ENCODE measurements around the gene LIFR.

The LIFR gene

DNA sequence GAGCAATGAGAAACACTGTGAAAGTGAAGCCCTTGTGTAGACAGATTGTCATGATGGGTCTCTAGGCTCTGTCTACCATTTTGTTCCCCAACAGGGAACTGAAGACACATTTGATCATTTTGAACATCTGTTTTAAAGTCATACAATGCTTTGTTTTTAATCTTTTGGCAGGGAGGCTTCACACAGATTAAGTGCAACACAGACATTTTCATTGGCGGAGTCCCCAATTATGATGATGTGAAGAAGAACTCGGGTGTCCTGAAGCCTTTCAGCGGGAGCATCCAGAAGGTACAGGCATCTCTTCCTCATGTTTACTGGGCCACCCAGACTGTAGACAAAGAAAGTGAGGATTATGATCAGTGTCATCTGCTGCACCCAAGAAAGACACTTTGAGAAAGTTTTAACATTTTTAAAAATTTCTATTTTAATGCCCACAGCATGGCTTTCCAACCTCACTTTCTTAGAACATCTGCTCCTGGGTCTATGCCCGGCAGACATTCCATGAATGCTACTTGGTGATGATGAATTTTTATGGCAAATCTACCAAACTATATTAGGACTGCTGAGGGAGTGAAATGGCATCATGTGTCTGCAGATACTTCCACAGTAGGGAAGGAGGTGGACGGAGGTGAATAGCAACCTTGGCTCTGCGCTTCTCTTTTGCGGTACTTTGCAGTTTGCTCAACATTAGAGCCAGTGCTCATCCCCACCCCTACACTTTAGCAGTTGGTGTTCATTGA, 121.3 kb downstream of the LIFR start:
- Histone ChIP-seq H3K27ac (ENCODE audit: low read depth, low read length) (no peak overlapping the region), H3K4ac (ENCODE audit: low read depth, low read length) (no peak overlapping the region), H4K8ac (ENCODE audit: low read depth, low read length) (no peak overlapping the region), H2AK5ac (ENCODE audit: low read length) (no peak overlapping the region), H3K4me3 (ENCODE audit: low read depth, low read length) (no peak overlapping the region), H3K4me1 (ENCODE audit: control insufficient read depth in 1 of 2, insufficient read depth in 2 of 2, low read length in 2 of 2) (peaks cover 0 to 2% of the 10 kb centered on the region in 2 experiments), H3K79me2 (ENCODE audit: control insufficient read depth, insufficient read depth, low read length, poor library complexity) (no peaks in the 10 kb centered on the region), H4K91ac (ENCODE audit: low read depth, low read length) (no peak overlapping the region), H2BK5ac (ENCODE audit: low read depth, low read length, poor library complexity) (no peak overlapping the region), H2BK120ac (ENCODE audit: insufficient read depth, low read length, poor library complexity) (no peak overlapping the region), H3K36me3 (ENCODE audit: control insufficient read depth in 1 of 2, insufficient read depth in 2 of 2, low read length in 2 of 2) (no peaks in the 10 kb centered on the region), H3K9ac (ENCODE audit: low read length) (no peak overlapping the region), H3K14ac (ENCODE audit: low read length) (no peak overlapping the region), H3K18ac (ENCODE audit: low read length) (no peak overlapping the region), H3K79me1 (ENCODE audit: low read length) (no peaks in the 10 kb centered on the region), H3K9me3 (ENCODE audit: insufficient read depth, low read depth, low read length) (no peaks in the 10 kb centered on the region), H2BK12ac (ENCODE audit: low read length) (no peak overlapping the region), H2AFZ (ENCODE audit: insufficient read depth, low read length, poor library complexity) (no peak overlapping the region), H3K4me2 (ENCODE audit: low read length) (no peak overlapping the region), H3K23ac (ENCODE audit: low read length) (no peak overlapping the region), H3K27me3 (ENCODE audit: insufficient read depth, low read length) (no peaks in the 10 kb centered on the region), H4K12ac (ENCODE audit: low read depth, low read length) (no peak overlapping the region)
- no peak for DNase-seq
- no CpG with 5 or more reads among the region's 7 CpGs for WGBS (ENCODE audit: extremely low coverage, insufficient coverage, insufficient read length)

DNA sequence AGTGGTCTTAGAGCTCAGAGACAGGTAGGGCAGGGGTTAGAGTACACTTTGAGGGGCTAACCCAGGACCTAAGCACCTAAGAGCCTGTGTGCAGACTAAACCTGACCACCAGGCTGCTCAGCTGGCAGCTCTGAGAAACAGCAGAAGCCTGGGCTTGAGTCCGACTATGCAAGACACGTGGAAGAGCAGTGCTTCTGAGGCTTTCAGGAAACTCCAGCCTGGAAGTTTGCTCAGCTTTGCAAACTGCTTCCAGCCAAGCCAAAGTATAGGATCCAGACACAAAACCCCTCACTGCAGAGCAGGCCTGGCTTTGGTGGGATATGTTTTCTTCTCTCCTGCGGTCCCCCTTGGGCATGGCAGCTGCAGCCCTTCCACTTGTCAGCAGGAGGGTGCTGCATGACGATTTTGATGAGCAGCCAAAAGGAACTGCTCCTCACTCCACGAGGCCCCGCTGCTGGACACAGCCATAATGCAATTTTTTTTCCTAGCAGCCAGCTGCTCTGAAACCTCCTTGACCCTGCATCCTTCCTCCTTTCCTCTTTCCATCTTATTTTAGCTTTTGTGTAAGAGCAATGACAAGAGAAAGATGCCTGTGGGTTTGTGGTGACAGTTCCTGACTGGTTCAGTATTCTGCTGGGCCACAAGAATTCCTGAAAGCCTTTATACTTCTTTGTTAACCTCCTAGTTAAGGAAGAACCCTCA, 123.1 kb downstream of the LIFR start:
- Histone ChIP-seq H3K36me3 (ENCODE audit: control insufficient read depth in 1 of 2, insufficient read depth in 2 of 2, low read length in 2 of 2) (no peaks in the 10 kb centered on the region), H2BK120ac (ENCODE audit: insufficient read depth, low read length, poor library complexity) (no peak overlapping the region)

DNA sequence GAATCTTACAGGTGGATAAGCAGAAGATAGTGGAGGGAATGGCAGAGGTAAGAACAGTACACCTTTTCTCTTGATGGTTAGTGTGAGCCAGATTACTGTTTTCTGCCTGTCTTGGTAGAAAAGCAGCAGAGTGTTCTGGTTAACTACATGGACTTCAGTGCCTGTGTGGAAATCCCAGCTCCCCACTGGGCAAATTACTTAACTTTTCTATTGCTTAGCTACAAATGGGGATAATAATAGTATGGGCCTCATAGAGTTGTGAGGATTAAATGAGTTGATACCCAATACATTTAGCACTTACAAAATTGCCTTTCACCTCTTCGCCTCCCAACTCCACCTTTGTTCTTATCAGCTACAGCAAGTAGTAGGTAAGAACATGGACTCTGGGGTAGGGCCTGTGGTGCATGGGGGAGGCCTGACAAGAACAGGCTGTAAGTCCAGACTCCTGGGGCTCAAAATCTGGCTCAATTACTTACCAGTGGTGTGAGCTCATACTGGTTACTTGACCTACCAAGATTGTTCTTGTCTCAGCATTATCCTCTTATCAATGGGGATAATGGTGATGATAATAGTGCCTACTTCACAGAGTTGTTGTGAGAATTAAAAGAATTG, 125.1 kb downstream of the LIFR start:
- no peaks in the 10 kb centered on the region for H3K36me3 ChIP-seq (ENCODE audit: control insufficient read depth in 1 of 2, insufficient read depth in 2 of 2, low read length in 2 of 2)
- no peak for DNase-seq
- no peaks in the 10 kb centered on the region for H3K9me3 ChIP-seq (ENCODE audit: insufficient read depth, low read depth, low read length)
- WGBS (ENCODE audit: extremely low coverage, insufficient coverage, insufficient read length) = no CpG with 5 or more reads among the region's 1 CpG
- no peak overlapping the region for H2BK12ac ChIP-seq (ENCODE audit: low read length)
- H3K79me2 ChIP-seq (ENCODE audit: control insufficient read depth, insufficient read depth, low read length, poor library complexity) = no peaks in the 10 kb centered on the region
- no peaks in the 10 kb centered on the region for H3K27me3 ChIP-seq (ENCODE audit: insufficient read depth, low read length)
- no peak overlapping the region for H4K8ac ChIP-seq (ENCODE audit: low read depth, low read length)
- no peak overlapping the region for H3K27ac ChIP-seq (ENCODE audit: low read depth, low read length)
- no peak overlapping the region for H2AK5ac ChIP-seq (ENCODE audit: low read length)
- H3K4ac ChIP-seq (ENCODE audit: low read depth, low read length) = no peak overlapping the region
- peaks cover 6% of the 10 kb centered on the region for H3K79me1 ChIP-seq (ENCODE audit: low read length)
- H2BK120ac ChIP-seq (ENCODE audit: insufficient read depth, low read length, poor library complexity) = no peak overlapping the region
- no peak overlapping the region for H4K91ac ChIP-seq (ENCODE audit: low read depth, low read length)
- no peak overlapping the region for H3K23ac ChIP-seq (ENCODE audit: low read length)
- H3K14ac ChIP-seq (ENCODE audit: low read length) = no peak overlapping the region
- H4K12ac ChIP-seq (ENCODE audit: low read depth, low read length) = no peak overlapping the region
- H3K18ac ChIP-seq (ENCODE audit: low read length) = no peak overlapping the region
- peaks cover 2 to 6% of the 10 kb centered on the region in 2 experiments for H3K4me1 ChIP-seq (ENCODE audit: control insufficient read depth in 1 of 2, insufficient read depth in 2 of 2, low read length in 2 of 2)
- no peak overlapping the region for H3K4me2 ChIP-seq (ENCODE audit: low read length)
- H3K9ac ChIP-seq (ENCODE audit: low read length) = no peak overlapping the region
- H2BK5ac ChIP-seq (ENCODE audit: low read depth, low read length, poor library complexity) = no peak overlapping the region
- no peak overlapping the region for H3K4me3 ChIP-seq (ENCODE audit: low read depth, low read length)
- no peak overlapping the region for H2AFZ ChIP-seq (ENCODE audit: insufficient read depth, low read length, poor library complexity)

More for the DNA sequence above, 123.1 kb downstream of the LIFR start:
- H4K91ac ChIP-seq (ENCODE audit: low read depth, low read length) = no peak overlapping the region
- H2AFZ ChIP-seq (ENCODE audit: insufficient read depth, low read length, poor library complexity) = no peak overlapping the region
- H3K79me1 ChIP-seq (ENCODE audit: low read length) = no peaks in the 10 kb centered on the region
- H3K18ac ChIP-seq (ENCODE audit: low read length) = no peak overlapping the region
- DNase-seq = no peak
- H3K79me2 ChIP-seq (ENCODE audit: control insufficient read depth, insufficient read depth, low read length, poor library complexity) = no peaks in the 10 kb centered on the region
- H3K4me1 ChIP-seq (ENCODE audit: control insufficient read depth in 1 of 2, insufficient read depth in 2 of 2, low read length in 2 of 2) = peaks cover 0 to 2% of the 10 kb centered on the region in 2 experiments
- no peak overlapping the region for H3K4ac ChIP-seq (ENCODE audit: low read depth, low read length)
- H3K9ac ChIP-seq (ENCODE audit: low read length) = no peak overlapping the region
- H4K8ac ChIP-seq (ENCODE audit: low read depth, low read length) = no peak overlapping the region
- no peak overlapping the region for H2BK12ac ChIP-seq (ENCODE audit: low read length)
- H2AK5ac ChIP-seq (ENCODE audit: low read length) = no peak overlapping the region
- H2BK5ac ChIP-seq (ENCODE audit: low read depth, low read length, poor library complexity) = no peak overlapping the region
- no peaks in the 10 kb centered on the region for H3K9me3 ChIP-seq (ENCODE audit: insufficient read depth, low read depth, low read length)
- no peak overlapping the region for H3K14ac ChIP-seq (ENCODE audit: low read length)
- no CpG with 5 or more reads among the region's 6 CpGs for WGBS (ENCODE audit: extremely low coverage, insufficient coverage, insufficient read length)
- H3K27ac ChIP-seq (ENCODE audit: low read depth, low read length) = no peak overlapping the region
- no peak overlapping the region for H3K4me2 ChIP-seq (ENCODE audit: low read length)
- H3K4me3 ChIP-seq (ENCODE audit: low read depth, low read length) = no peak overlapping the region
- no peak overlapping the region for H4K12ac ChIP-seq (ENCODE audit: low read depth, low read length)
- no peaks in the 10 kb centered on the region for H3K27me3 ChIP-seq (ENCODE audit: insufficient read depth, low read length)
- H3K23ac ChIP-seq (ENCODE audit: low read length) = no peak overlapping the region

DNA sequence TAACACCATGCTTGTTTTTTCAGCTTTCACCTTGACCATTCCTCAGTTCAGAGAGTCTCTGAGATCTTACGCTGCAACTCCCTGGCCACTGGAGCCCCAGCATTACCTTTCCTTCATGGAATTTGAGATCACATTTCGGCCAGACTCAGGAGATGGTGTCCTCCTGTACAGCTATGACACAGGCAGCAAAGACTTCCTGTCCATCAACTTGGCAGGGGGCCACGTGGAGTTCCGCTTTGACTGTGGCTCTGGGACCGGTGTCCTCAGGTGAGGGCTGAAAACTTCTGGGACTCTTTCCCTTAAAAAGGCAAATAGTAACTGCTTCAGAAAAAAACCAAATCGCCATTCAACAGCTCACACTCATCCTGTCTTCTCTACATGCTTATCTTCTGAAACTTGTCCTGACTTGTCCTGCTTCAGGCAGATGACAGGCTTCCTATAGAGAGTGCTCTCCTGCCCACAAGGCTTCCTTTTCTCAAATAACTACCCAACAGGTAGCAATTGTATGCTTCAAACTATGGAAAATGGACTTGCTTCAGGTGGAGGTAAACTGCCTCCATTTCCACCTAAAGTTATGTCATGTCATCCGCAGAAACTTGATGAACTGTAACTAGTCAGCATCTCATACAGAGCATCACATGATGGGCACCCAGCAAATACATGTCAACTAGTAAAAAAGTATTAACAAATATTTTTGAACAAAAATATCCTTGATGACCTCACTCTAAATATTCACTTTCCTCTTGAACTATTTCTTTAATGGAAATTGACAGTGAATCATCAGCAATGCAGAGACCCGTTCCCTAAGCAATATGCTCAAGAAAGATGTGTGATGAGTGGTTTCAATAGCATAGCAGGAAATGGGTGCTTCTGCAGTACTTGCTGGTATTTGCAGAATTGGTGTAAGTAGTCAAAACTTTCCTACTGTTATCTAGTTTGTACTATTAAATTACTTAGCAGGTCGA, 129.2 kb downstream of the LIFR start:
- Histone ChIP-seq H3K9ac (ENCODE audit: low read length) (no peak overlapping the region), H3K14ac (ENCODE audit: low read length) (peak overlapping the region; percentile 37), H2BK12ac (ENCODE audit: low read length) (peak overlapping the region; percentile 9), H2AFZ (ENCODE audit: insufficient read depth, low read length, poor library complexity) (peak overlapping the region; percentile 17), H2BK5ac (ENCODE audit: low read depth, low read length, poor library complexity) (peak overlapping the region; percentile 18), H3K4me3 (ENCODE audit: low read depth, low read length) (no peak overlapping the region), H4K91ac (ENCODE audit: low read depth, low read length) (peak overlapping the region; percentile 76), H4K8ac (ENCODE audit: low read depth, low read length) (peak overlapping the region; percentile 21), H3K4me1 (ENCODE audit: control insufficient read depth in 1 of 2, insufficient read depth in 2 of 2, low read length in 2 of 2) (peaks cover 2 to 6% of the 10 kb centered on the region in 2 experiments), H2BK120ac (ENCODE audit: insufficient read depth, low read length, poor library complexity) (peak overlapping the region; percentile 19), H4K12ac (ENCODE audit: low read depth, low read length) (no peak overlapping the region), H3K27ac (ENCODE audit: low read depth, low read length) (no peak overlapping the region), H3K4me2 (ENCODE audit: low read length) (no peak overlapping the region), H3K79me1 (ENCODE audit: low read length) (peaks cover 6% of the 10 kb centered on the region), H3K4ac (ENCODE audit: low read depth, low read length) (no peak overlapping the region), H3K23ac (ENCODE audit: low read length) (no peak overlapping the region), H3K79me2 (ENCODE audit: control insufficient read depth, insufficient read depth, low read length, poor library complexity) (no peaks in the 10 kb centered on the region), H3K18ac (ENCODE audit: low read length) (no peak overlapping the region), H3K9me3 (ENCODE audit: insufficient read depth, low read depth, low read length) (no peaks in the 10 kb centered on the region), H3K27me3 (ENCODE audit: insufficient read depth, low read length) (no peaks in the 10 kb centered on the region), H3K36me3 (ENCODE audit: control insufficient read depth in 1 of 2, insufficient read depth in 2 of 2, low read length in 2 of 2) (no peaks in the 10 kb centered on the region), H2AK5ac (ENCODE audit: low read length) (no peak overlapping the region)
- no peak for DNase-seq
- no CpG with 5 or more reads among the region's 9 CpGs for WGBS (ENCODE audit: extremely low coverage, insufficient coverage, insufficient read length)
